Smooth muscle cell (in vitro differentiated cells): ENCODE measurements around the gene ANKDD1B. TPM values are rescaled to one million over a fixed set of nuclear protein-coding genes. Genes with fewer than 3 reads are reported as not detected.

Source experiments
- DNase-seq: peaks from one replicate; lab custom pipeline; 2025; ENCODE audit not compliant: unreplicated experiment; lab: John Stamatoyannopoulos, UW
- H2AFZ ChIP-seq: fragments of 200-600 bp; sonication (generic); 2 replicates; pipeline ENCODE4 v1.6.0; 2016; ENCODE audit warnings: antibody characterized with exemption, low read depth, mild to moderate bottlenecking
- H3F3A ChIP-seq: fragments of 200-600 bp; sonication (generic); 2 replicates; pipeline ENCODE4 v1.6.0; 2017; ENCODE audit warnings: antibody characterized with exemption, low read depth
- H3K27ac ChIP-seq: fragments of 200-600 bp; sonication (generic); 2 replicates; pipeline ENCODE4 v1.5.1; 2016; ENCODE audit warnings: low read depth, mild to moderate bottlenecking
- H3K27me3 ChIP-seq: fragments of 200-600 bp; sonication (generic); 2 replicates; pipeline ENCODE4 v1.6.1; 2016; ENCODE audit warnings: low read depth, mild to moderate bottlenecking
- H3K36me3 ChIP-seq: fragments of 200-600 bp; sonication (generic); 2 replicates; pipeline ENCODE4 v1.5.1; 2016; ENCODE audit warnings: low read depth
- H3K4me1 ChIP-seq: fragments of 200-600 bp; sonication (generic); 2 replicates; pipeline ENCODE4 v1.5.1; 2016; ENCODE audit warnings: low read depth
- H3K4me2 ChIP-seq: fragments of 200-600 bp; sonication (generic); 2 replicates; pipeline ENCODE4 v1.6.0; 2016; ENCODE audit warnings: mild to moderate bottlenecking
- H3K4me3 ChIP-seq: fragments of 200-600 bp; sonication (generic); 2 replicates; pipeline ENCODE4 v1.5.1; 2016; ENCODE audit warnings: mild to moderate bottlenecking
- H3K79me2 ChIP-seq: fragments of 200-600 bp; sonication (generic); 2 replicates; pipeline ENCODE4 v1.6.0; 2016; ENCODE audit warnings: low read depth, mild to moderate bottlenecking
- H3K9ac ChIP-seq: fragments of 200-600 bp; sonication (generic); 2 replicates; pipeline ENCODE4 v1.6.0; 2016; ENCODE audit warnings: low read depth
- H3K9me3 ChIP-seq: fragments of 200-600 bp; sonication (generic); replicated peaks from 2 replicates; pipeline ENCODE4 v1.5.1; 2016; ENCODE audit warnings: low read depth
- H4K20me1 ChIP-seq: fragments of 200-600 bp; sonication (generic); 2 replicates; pipeline ENCODE4 v1.6.0; 2016; ENCODE audit warnings: low read depth
- CTCF ChIP-seq: fragments of 200-600 bp; sonication (generic); IDR thresholded peaks from 2 replicates; pipeline ENCODE4 v1.5.1; 2017; ENCODE audit warnings: borderline replicate concordance, mild to moderate bottlenecking, antibody characterized with exemption; ENCODE audit not compliant: insufficient read depth, poor library complexity, severe bottlenecking
- WGBS: methylation state at CpG from one replicate; pipeline ENCODE4 v1.1.7; 2016; ENCODE audit warnings: low lambda C conversion rate; 5-methylcytosine and 5-hydroxymethylcytosine counted together
- polyA plus RNA-seq: library from polyadenylated mRNA; unstranded; fragments of >200 nt; fragmentation: Nextera tagmentation; extraction: Ambion mirVana; gene quantifications from 2 replicates; pipeline ENCODE4 v1.2.1, GENCODE V29; 2016
- total RNA-seq: library from RNA; depleted of rRNA; stranded (reverse); fragments of >200 nt; gene quantifications from 2 replicates; pipeline ENCODE4 v1.2.3, GENCODE V29; 2014

The ANKDD1B gene
- total and polyA plus RNA-seq, 2 experiments from 2014 or later: 0.18 TPM; not detected in 1

DNA sequence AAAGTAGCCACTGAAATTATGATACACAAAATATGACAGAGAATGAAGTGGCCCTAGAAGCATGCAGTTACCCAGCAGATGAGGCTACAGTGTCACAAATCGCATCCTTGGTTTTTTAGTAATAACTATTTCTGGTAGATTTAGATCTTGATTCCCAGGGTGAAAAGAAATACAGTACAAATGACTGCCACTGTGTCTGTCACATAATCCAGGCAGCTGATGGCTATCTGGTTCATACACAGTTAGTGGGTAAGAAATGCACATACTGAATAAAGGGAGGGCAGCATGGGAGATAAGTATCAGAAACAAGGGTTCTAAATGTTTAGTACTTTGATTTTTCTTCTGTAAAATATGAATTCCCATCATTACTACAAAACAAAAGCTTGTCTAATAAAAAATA is 64.5 kb downstream of the ANKDD1B start:
- Histone ChIP-seq H3K36me3 (no peaks in the 10 kb centered on the region), H3K4me2 (no peak overlapping the region), H3K4me3 (no peak overlapping the region), H3K27ac (no peak overlapping the region), H3K4me1 (peaks cover 1% of the 10 kb centered on the region), H3K9ac (no peak overlapping the region), H3K9me3 (no peaks in the 10 kb centered on the region), H2AFZ (no peak overlapping the region), H3K79me2 (no peaks in the 10 kb centered on the region), H3K27me3 (no peaks in the 10 kb centered on the region), H4K20me1 (no peaks in the 10 kb centered on the region), H3F3A (no peaks in the 10 kb centered on the region)
- no peak for TF ChIP-seq CTCF
- 88% methylated on average over 1 of the region's 1 CpG for WGBS
- no peak for DNase-seq

DNA sequence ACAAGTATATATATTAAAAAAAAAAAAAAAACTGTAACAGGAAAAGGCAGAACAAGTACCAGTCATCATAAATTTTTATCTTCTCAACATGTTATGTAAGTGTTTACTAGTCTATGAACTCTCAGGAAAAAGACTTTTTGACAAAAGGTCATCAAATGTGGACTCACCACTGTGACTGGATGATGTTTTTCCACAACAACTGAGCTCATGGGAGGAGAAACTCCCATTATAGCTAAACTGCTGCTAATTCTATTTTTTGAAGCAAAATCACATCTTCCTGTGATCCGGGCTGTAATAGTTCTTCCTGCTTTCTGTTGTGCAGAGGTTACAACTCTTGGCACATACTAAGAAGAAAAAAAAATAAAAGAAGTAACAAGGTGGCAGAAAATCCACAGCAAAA is 66.4 kb downstream of the ANKDD1B start:
- H4K20me1 ChIP-seq: no peaks in the 10 kb centered on the region
- 86% methylated on average over 1 of the region's 1 CpG for WGBS
- H3K9me3 ChIP-seq: no peaks in the 10 kb centered on the region
- H3K27ac ChIP-seq: no peak overlapping the region
- no peak overlapping the region for H2AFZ ChIP-seq
- no peak for DNase-seq
- H3K4me2 ChIP-seq: no peak overlapping the region
- no peaks in the 10 kb centered on the region for H3K79me2 ChIP-seq
- peaks cover 5% of the 10 kb centered on the region for H3K4me1 ChIP-seq
- no peaks in the 10 kb centered on the region for H3K36me3 ChIP-seq
- H3K27me3 ChIP-seq: no peaks in the 10 kb centered on the region
- no peak overlapping the region for H3K4me3 ChIP-seq
- H3K9ac ChIP-seq: no peak overlapping the region
- no peaks in the 10 kb centered on the region for H3F3A ChIP-seq
- no peak for TF ChIP-seq CTCF

- Histone ChIP-seq H3K79me2 (no peaks in the 10 kb centered on the region), H4K20me1 (no peaks in the 10 kb centered on the region), H3K9ac (no peak overlapping the region), H3K9me3 (no peaks in the 10 kb centered on the region), H3K4me3 (no peak overlapping the region), H3K36me3 (no peaks in the 10 kb centered on the region), H3K4me1 (peaks cover 5% of the 10 kb centered on the region), H3F3A (no peaks in the 10 kb centered on the region), H3K27ac (no peak overlapping the region), H2AFZ (no peak overlapping the region), H3K4me2 (no peak overlapping the region), H3K27me3 (no peaks in the 10 kb centered on the region)
- no peak for DNase-seq
- WGBS: 93% methylated on average over 3 of the region's 3 CpGs
- no peak for TF ChIP-seq CTCF
Measured at GRCh38 chr5:75678155-75678554, 66.9 kb downstream of the ANKDD1B start.

DNA sequence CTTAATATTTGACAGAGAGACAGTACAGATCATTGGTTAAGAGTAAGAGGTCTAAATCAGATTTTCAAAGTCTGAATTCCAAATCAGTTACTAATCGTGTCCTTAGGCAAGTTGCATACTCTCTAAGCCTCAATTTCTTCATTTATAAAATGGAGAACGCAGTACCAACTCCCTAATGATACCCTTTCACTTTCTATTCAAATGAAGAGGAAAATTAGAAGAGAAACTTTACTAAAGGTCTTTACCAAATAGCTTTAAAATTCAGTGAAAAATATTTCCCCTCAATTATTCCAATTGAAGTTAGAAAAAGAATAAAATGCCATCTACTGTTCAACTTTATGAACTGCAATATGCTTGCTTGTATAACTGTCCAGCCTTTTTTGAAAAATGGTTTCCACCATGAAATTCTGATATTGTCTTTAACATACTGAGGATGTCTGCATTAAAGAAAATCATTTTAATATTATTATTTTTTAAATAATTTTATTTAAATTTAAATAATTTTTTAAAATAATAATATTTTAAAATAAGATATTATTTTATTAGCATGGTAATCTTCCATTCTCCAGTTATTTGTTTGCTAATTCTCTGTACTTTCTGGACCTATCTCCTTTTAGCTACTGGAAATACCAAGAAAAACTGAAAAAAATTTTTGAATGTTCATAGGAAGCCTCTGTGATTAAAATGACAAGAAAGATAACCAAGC is 70.0 kb downstream of the ANKDD1B start:
- H3K4me2 ChIP-seq: peak overlapping the region; percentile 77
- H3K4me1 ChIP-seq: peaks cover 5% of the 10 kb centered on the region
- H3F3A ChIP-seq: no peaks in the 10 kb centered on the region
- 37% methylated on average over 2 of the region's 2 CpGs for WGBS
- no peak overlapping the region for H3K9ac ChIP-seq
- TF ChIP-seq CTCF: peak; percentile 84
- H3K36me3 ChIP-seq: no peaks in the 10 kb centered on the region
- H3K27me3 ChIP-seq: no peaks in the 10 kb centered on the region
- H2AFZ ChIP-seq: no peak overlapping the region
- no peaks in the 10 kb centered on the region for H4K20me1 ChIP-seq
- peak overlapping the region; percentile 33 for H3K4me3 ChIP-seq
- peak overlapping the region; percentile 30 for H3K27ac ChIP-seq
- no peaks in the 10 kb centered on the region for H3K79me2 ChIP-seq
- DNase-seq: no peak
- H3K9me3 ChIP-seq: no peaks in the 10 kb centered on the region
